Measurements from ENCODE around the gene LYZL2. TPM values are rescaled to one million over a fixed set of nuclear protein-coding genes. Genes with fewer than 3 reads are reported as not detected.
"Not testable (repeated sequence)": the region's sequence is repeated elsewhere in the genome, so short reads cannot be mapped to it uniquely, and the experiment has no call there.

The LYZL2 gene
- total RNA-seq, 4 donors from 2014 or later, result not detected

DNA sequence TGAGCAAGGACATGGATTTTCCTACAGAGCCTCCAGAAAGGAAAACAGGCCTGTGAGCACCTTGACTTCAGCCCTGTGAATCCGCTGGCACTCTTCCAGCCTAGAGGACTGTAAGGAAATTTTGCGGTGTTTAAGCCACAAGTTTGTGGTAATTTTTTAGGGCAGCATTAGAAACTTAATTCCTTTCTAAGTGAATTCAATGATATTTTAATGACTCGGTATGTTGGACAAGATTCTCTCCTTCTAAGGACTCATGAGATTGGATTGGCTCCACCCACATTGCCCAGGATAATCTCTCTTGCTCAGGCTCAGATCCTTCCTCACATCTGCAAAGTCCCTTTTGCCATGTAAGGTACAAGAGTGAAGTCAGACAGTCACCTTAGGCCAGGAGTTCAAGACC lies 4.5 kb downstream of the LYZL2 start:
- DNase-seq (no peak), ATAC-seq (no peak)
- in situ Hi-C loops (cut with MboI; ENCODE audit: low sequenced_read_pairs in 4 of 4) (no loop called here), intact Hi-C loops (cut with DNase I; ENCODE audit: low total_unique reads) (no loop called here)
- H3K4me1 ChIP-seq, result no peaks in the 10 kb centered on the region
- no peaks in the 10 kb centered on the region for H3K36me3 ChIP-seq
- H3K4me3 ChIP-seq, result no peak overlapping the region
- no peak overlapping the region for H3K27ac ChIP-seq
- no peaks in the 10 kb centered on the region for H3K27me3 ChIP-seq
- no peak for TF ChIP-seq POLR2A (IDR thresholded peaks at IDR 0.05)
- H3K9me3 ChIP-seq, result no peaks in the 10 kb centered on the region

DNA sequence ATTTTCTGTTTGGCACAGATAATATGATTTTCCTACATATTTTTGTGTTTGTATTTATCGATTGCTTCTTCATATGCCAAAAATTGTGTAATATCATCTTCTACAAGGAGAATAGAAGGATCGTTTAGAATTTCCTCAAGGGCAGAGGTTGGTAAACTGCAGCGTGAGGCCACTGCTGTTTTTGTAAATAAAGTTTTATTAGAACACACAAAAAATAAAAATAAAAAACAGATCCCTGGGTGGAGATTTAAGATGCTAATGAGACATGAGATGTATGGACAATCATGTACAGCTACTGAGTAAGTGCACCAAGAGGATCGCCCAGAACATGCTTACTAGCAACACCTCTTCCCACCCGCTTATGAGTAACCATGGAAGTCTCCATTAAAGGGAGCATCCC lies 9.6 kb downstream of the LYZL2 start:
- no peak for TF ChIP-seq POLR2A (IDR thresholded peaks at IDR 0.05)
- TF ChIP-seq, protein P1, sequence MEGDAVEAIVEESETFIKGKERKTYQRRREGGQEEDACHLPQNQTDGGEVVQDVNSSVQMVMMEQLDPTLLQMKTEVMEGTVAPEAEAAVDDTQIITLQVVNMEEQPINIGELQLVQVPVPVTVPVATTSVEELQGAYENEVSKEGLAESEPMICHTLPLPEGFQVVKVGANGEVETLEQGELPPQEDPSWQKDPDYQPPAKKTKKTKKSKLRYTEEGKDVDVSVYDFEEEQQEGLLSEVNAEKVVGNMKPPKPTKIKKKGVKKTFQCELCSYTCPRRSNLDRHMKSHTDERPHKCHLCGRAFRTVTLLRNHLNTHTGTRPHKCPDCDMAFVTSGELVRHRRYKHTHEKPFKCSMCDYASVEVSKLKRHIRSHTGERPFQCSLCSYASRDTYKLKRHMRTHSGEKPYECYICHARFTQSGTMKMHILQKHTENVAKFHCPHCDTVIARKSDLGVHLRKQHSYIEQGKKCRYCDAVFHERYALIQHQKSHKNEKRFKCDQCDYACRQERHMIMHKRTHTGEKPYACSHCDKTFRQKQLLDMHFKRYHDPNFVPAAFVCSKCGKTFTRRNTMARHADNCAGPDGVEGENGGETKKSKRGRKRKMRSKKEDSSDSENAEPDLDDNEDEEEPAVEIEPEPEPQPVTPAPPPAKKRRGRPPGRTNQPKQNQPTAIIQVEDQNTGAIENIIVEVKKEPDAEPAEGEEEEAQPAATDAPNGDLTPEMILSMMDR (IDR thresholded peaks at IDR 0.05 in 4 of 5, conservative IDR thresholded peaks at IDR 0.05 in 1 of 5), result no peak
- no peak overlapping the region for H3K4me3 ChIP-seq
- DNase-seq (no peak), ATAC-seq (no peak)
- no peaks in the 10 kb centered on the region for H3K27me3 ChIP-seq
- no peaks in the 10 kb centered on the region for H3K36me3 ChIP-seq
- no peaks in the 10 kb centered on the region for H3K9me3 ChIP-seq
- in situ Hi-C loops (cut with MboI; ENCODE audit: low sequenced_read_pairs in 4 of 4), result no loop called here
- no peak overlapping the region for H3K27ac ChIP-seq
- no peaks in the 10 kb centered on the region for H3K4me1 ChIP-seq
- intact Hi-C loops (cut with DNase I; ENCODE audit: low total_unique reads), result no loop called here

DNA sequence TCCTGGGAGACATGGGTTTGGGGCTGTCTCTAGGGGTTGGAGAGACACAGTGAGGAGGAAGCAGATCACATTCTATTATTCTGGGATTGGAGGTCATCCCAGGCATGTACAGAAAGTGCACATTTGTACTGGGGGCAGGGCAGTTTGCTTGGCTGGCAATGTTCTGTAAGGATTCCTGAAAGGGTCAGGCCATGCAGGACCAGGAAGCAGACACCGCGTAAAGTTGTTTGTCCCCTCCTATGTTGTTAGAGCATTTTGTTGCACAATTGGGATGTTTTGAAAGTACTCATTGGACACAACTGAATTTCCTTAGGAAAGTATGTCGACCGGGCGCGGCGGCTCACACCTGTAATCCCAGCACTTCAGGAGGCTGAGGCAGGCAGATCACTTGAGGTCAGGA lies 12.5 kb downstream of the LYZL2 start:
- no peaks in the 10 kb centered on the region for H3K36me3 ChIP-seq
- in situ Hi-C loops (cut with MboI; ENCODE audit: low sequenced_read_pairs in 4 of 4), result no loop called here
- intact Hi-C loops (cut with DNase I; ENCODE audit: low total_unique reads), result no loop called here

DNA sequence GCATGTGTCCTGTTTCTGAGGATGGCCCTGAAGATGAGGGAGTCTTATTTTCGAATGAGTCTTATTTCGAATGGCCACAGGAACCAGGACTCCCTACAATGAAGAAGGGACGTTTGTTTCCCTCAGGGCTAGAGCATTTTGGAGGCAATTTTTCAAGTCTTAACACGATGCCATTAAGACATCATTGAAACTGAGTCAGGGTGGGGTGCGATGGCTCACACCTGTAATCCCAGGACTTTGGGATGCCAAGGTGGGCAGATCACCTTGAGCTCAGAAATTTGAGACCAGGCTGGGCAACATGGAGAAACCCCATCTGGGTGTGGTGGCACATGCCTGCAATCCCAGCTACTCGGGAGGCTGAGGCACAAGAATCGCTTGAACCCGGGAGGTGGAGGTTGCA lies 18.5 kb downstream of the LYZL2 start:
- H3K36me3 ChIP-seq; H3K27ac ChIP-seq; H3K9me3 ChIP-seq; H3K4me1 ChIP-seq; DNase-seq; ATAC-seq; H3K4me3 ChIP-seq; H3K27me3 ChIP-seq; in situ Hi-C loops (cut with MboI; ENCODE audit: low sequenced_read_pairs in 4 of 4); intact Hi-C loops (cut with DNase I; ENCODE audit: low total_unique reads): not testable (repeated sequence)

More for the DNA sequence above, 12.5 kb downstream of the LYZL2 start:
- Histone ChIP-seq H3K9me3 (no peaks in the 10 kb centered on the region), H3K4me1 (no peaks in the 10 kb centered on the region), H3K27me3 (no peaks in the 10 kb centered on the region), H3K4me3 (no peak overlapping the region), H3K27ac (no peak overlapping the region)
- DNase-seq (no peak), ATAC-seq (no peak)
- no peak for TF ChIP-seq POLR2A (IDR thresholded peaks at IDR 0.05)
- TF ChIP-seq, protein P1 (IDR thresholded peaks at IDR 0.05 in 4 of 5, conservative IDR thresholded peaks at IDR 0.05 in 1 of 5), result no peak

DNA sequence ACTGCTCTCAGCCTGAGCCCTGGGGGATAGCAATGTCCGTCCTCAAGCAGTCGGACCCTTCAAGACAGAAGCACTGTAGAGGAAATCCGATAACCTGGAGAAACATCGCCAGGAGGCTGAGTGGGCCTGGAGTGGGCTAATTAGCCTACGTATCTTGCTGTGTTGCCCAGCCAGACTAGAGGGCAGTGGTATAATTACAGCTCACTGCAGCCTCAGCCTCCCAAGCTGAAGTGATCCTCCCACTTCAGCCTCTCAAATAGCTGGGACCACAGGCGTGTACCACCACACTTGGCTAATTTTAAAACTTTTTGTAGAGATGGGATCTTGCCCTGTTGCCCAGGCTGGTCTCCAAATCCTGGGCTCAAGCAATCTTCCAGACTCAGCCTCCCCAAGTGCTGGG lies 21.7 kb downstream of the LYZL2 start:
- TF ChIP-seq POLR2A (IDR thresholded peaks at IDR 0.05), result no peak
- TF ChIP-seq, protein P1 (IDR thresholded peaks at IDR 0.05 in 4 of 5, conservative IDR thresholded peaks at IDR 0.05 in 1 of 5), result no peak
- Histone ChIP-seq H3K27me3 (no peaks in the 10 kb centered on the region), H3K9me3 (no peaks in the 10 kb centered on the region), H3K4me1 (no peaks in the 10 kb centered on the region), H3K36me3 (no peaks in the 10 kb centered on the region), H3K27ac (no peak overlapping the region), H3K4me3 (no peak overlapping the region)
- no peak for ATAC-seq
- in situ Hi-C loops (cut with MboI; ENCODE audit: low sequenced_read_pairs in 4 of 4) (no loop called here), intact Hi-C loops (cut with DNase I; ENCODE audit: low total_unique reads) (no loop called here)
- DNase-seq, result no peak

DNA sequence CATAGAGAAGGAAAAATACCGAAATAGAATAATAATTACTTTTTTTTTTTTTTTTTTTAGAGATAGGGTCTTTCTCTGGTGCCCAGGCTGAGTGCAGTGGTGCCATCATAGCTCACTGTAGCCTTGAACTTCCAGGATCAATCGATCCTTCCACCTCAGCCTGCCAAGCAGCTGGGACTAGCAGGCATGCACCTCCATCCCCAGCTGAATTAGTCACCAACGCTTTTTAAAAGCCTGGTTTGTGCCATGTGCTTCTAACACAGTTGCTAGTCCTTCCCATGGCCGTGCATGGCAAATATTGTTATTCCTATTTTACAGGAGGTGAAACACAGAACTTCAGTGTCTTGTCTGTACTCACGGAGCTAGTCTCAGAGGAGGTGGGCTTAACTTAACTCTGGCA lies 23.2 kb downstream of the LYZL2 start:
- DNase-seq (no peak), ATAC-seq (no peak)
- TF ChIP-seq POLR2A (IDR thresholded peaks at IDR 0.05), result no peak
- TF ChIP-seq, protein P1 (IDR thresholded peaks at IDR 0.05 in 4 of 5, conservative IDR thresholded peaks at IDR 0.05 in 1 of 5), result no peak
- no peaks in the 10 kb centered on the region for H3K36me3 ChIP-seq
- no peaks in the 10 kb centered on the region for H3K27me3 ChIP-seq
- H3K4me1 ChIP-seq, result no peaks in the 10 kb centered on the region
- H3K4me3 ChIP-seq, result no peak overlapping the region
- intact Hi-C loops (cut with DNase I; ENCODE audit: low total_unique reads), result no loop called here
- in situ Hi-C loops (cut with MboI; ENCODE audit: low sequenced_read_pairs in 4 of 4), result no loop called here
- no peak overlapping the region for H3K27ac ChIP-seq
- no peaks in the 10 kb centered on the region for H3K9me3 ChIP-seq

DNA sequence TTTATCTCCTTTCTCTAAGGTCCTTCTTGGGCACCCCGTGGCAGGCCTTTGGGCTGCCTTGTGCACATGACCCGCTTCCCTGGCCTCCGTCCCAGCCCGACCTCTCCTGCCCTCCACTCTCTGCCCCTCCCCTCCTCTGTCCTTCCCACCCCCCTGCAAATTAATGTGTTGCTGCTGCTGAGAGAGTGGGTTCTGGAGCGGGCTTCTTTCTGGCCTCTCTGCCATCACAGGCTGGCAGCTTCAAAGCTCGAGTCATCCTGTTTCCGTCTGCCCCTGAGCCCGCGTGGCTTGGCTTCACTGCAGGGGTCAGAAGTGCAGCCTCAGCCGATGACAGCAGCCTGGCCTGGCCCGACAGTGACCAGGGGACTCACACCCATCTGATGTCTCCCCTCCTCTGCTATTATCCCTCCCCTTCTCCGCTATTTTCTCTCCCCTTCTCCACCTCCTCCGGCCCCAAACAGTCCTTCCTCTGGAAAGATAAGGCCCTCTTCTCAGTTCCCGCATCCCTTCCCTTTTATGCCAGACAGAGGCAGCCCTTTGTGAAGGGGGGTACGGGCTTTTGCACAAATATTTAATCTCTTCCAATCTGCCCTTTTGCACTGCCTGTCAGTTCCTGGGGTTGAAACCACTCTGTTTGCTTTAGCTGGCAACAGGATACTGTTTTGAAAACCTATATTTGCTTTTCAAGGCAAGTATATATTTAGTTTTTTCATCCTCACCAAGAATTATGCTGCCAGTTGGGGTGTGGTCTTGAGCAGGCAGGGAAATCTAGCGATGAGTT lies 24.0 kb downstream of the LYZL2 start:
- ATAC-seq; H3K36me3 ChIP-seq; H3K27me3 ChIP-seq; H3K4me1 ChIP-seq; H3K4me3 ChIP-seq; intact Hi-C loops (cut with DNase I; ENCODE audit: low total_unique reads); in situ Hi-C loops (cut with MboI; ENCODE audit: low sequenced_read_pairs in 4 of 4); H3K9me3 ChIP-seq; H3K27ac ChIP-seq; DNase-seq: not testable (repeated sequence)
